IMR-90 (cell line): ENCODE results near the gene MS4A10. TPM values are rescaled to one million over a fixed set of nuclear protein-coding genes. Genes with fewer than 3 reads are reported as not detected.

Experiments used
- ATAC-seq: fragments of 200-7000 bp; cut with Tn5 transposase; 2 replicates; pipeline ENCODE4 v1.9.1; 2020; ENCODE audit warnings: low read depth, mild to moderate bottlenecking, moderate library complexity
- BruUV-seq: library from RNA; stranded (reverse); fragments of 400-500 nt; replicated peaks from 2 replicates; lab custom pipeline; 2021; lab: Mats Ljungman, UMichigan
- CTCF ChIA-PET: fragments of 300-600 bp; formaldehyde crosslinking; extraction: SDS; loops from one replicate; lab custom pipeline; 2021; ENCODE audit warnings: antibody characterized with exemption; lab: Yijun Ruan, JAX
- POLR2A ChIA-PET: fragments of 300-600 bp; sonication (Branson Sonifier 250); formaldehyde crosslinking; loops from one replicate; lab custom pipeline; 2022; ENCODE audit warnings: antibody characterized with exemption; ENCODE audit not compliant: unreplicated experiment; lab: Charles Lee
- DNase-seq: peaks from one replicate; pipeline ENCODE4 v3.0.0; 2013
- H2AFZ ChIP-seq: replicated peaks from 2 replicates; pipeline ENCODE3; 2013; ENCODE audit warnings: low read length, mild to moderate bottlenecking; ENCODE audit not compliant: poor library complexity
- H2AK5ac ChIP-seq: 2 replicates; pipeline ENCODE4 v1.6.1; 2013; ENCODE audit warnings: low read depth, low read length, inconsistent platforms
- H2AK9ac ChIP-seq: replicated peaks from 2 replicates; pipeline ENCODE3; 2013; ENCODE audit warnings: mild to moderate bottlenecking, low read depth, low read length, moderate library complexity; ENCODE audit not compliant: poor library complexity
- H2BK120ac ChIP-seq: 2 replicates; pipeline ENCODE4 v1.6.1; 2013; ENCODE audit warnings: low read depth, low read length, inconsistent platforms
- H2BK15ac ChIP-seq: 3 replicates; pipeline ENCODE4 v1.6.1; 2013; ENCODE audit warnings: low read depth, low read length, inconsistent platforms
- H2BK20ac ChIP-seq: 2 replicates; pipeline ENCODE4 v1.6.1; 2013; ENCODE audit warnings: low read depth, mild to moderate bottlenecking, inconsistent platforms, low read length, moderate library complexity
- H2BK5ac ChIP-seq: 2 replicates; pipeline ENCODE4 v1.6.1; 2013; ENCODE audit warnings: mild to moderate bottlenecking, low read depth, low read length, inconsistent platforms; ENCODE audit not compliant: poor library complexity, severe bottlenecking
- H3K14ac ChIP-seq: replicated peaks from 2 replicates; pipeline ENCODE4 v1.6.1; 2013; ENCODE audit warnings: low read depth, low read length, inconsistent platforms
- H3K18ac ChIP-seq: 2 replicates; pipeline ENCODE4 v1.6.1; 2013; ENCODE audit warnings: low read depth, low read length, control low read depth
- H3K23ac ChIP-seq: 2 replicates; pipeline ENCODE4 v1.6.1; 2013; ENCODE audit warnings: low read depth, low read length, inconsistent platforms
- H3K27ac ChIP-seq: 2 replicates; pipeline ENCODE4 v1.5.1; 2013; ENCODE audit warnings: mild to moderate bottlenecking, control low read depth, low read length; ENCODE audit not compliant: insufficient read depth
- H3K27me3 ChIP-seq: 2 replicates; pipeline ENCODE4 v1.6.1; 2013; ENCODE audit warnings: low read length; ENCODE audit not compliant: control insufficient read depth, insufficient read depth
- H3K36me3 ChIP-seq: 2 replicates; pipeline ENCODE4 v1.6.1; 2013; ENCODE audit warnings: low read length, mixed read lengths; ENCODE audit not compliant: control insufficient read depth, insufficient read depth
- H3K4ac ChIP-seq: 2 replicates; pipeline ENCODE4 v1.6.1; 2013; ENCODE audit warnings: low read depth, low read length, inconsistent platforms
- H3K4me1 ChIP-seq: 2 replicates; pipeline ENCODE4 v1.6.1; 2013; ENCODE audit warnings: low read length, mixed read lengths; ENCODE audit not compliant: control insufficient read depth, insufficient read depth
- H3K4me2 ChIP-seq: 2 replicates; pipeline ENCODE4 v1.6.1; 2013; ENCODE audit warnings: low read depth, mild to moderate bottlenecking, control low read depth, low read length, moderate library complexity
- H3K4me3 ChIP-seq: 2 replicates; pipeline ENCODE4 v1.5.1; 2013; ENCODE audit warnings: low read depth, mild to moderate bottlenecking, control low read depth, low read length, moderate library complexity; ENCODE audit not compliant: insufficient read depth
- H3K56ac ChIP-seq: 2 replicates; pipeline ENCODE4 v1.6.1; 2013; ENCODE audit warnings: low read length, inconsistent platforms; ENCODE audit not compliant: insufficient read depth; ENCODE audit errors: extremely low read depth
- H3K79me1 ChIP-seq, 2 experiments: 2 replicates each; pipeline ENCODE4 v1.6.1; 2013; ENCODE audit warnings: low read length in 2 of 2, inconsistent platforms in 1 of 2, low read depth in 1 of 2
- H3K9ac ChIP-seq: 2 replicates; pipeline ENCODE4 v1.6.1; 2013; ENCODE audit warnings: low read depth, low read length, control low read depth
- H3K9me1 ChIP-seq: 2 replicates; pipeline ENCODE4 v1.6.1; 2013; ENCODE audit warnings: low read length, inconsistent platforms; ENCODE audit not compliant: insufficient read depth
- H3K9me3 ChIP-seq: 2 replicates; pipeline ENCODE4 v1.6.1; 2013; ENCODE audit warnings: low read length; ENCODE audit not compliant: control insufficient read depth, insufficient read depth
- H4K20me1 ChIP-seq: 2 replicates; pipeline ENCODE4 v1.6.1; 2013; ENCODE audit warnings: low read length, inconsistent platforms; ENCODE audit not compliant: insufficient read depth
- H4K5ac ChIP-seq: 2 replicates; pipeline ENCODE4 v1.6.1; 2013; ENCODE audit warnings: mild to moderate bottlenecking, low read depth, low read length, control low read depth
- H4K8ac ChIP-seq, 2 experiments: 2 replicates each; pipeline ENCODE4 v1.6.1; 2013; ENCODE audit warnings: low read depth in 2 of 2, low read length in 2 of 2, control low read depth in 1 of 2, inconsistent platforms in 1 of 2
- H4K91ac ChIP-seq: 2 replicates; pipeline ENCODE4 v1.6.1; 2013; ENCODE audit warnings: low read depth, low read length, inconsistent platforms; ENCODE audit not compliant: insufficient read depth
- CEBPB ChIP-seq: IDR thresholded peaks from 2 replicates; pipeline ENCODE4 v1.6.1; 2012; ENCODE audit warnings: low read depth, low read length, improper control_type of control experiment
- WGBS, 2 experiments: methylation state at CpG; one replicate each; pipeline versions ENCODE4 v1.1.5 to v1.1.7; 2013; ENCODE audit warnings: missing lambda C conversion rate in 2 of 2; ENCODE audit not compliant: insufficient read length in 1 of 2; ENCODE audit errors: extremely low coverage in 2 of 2; 5-methylcytosine and 5-hydroxymethylcytosine counted together
- dilution Hi-C: fragments of 300-500 bp; cut with HindIII; formaldehyde crosslinking; loops from one replicate; pipeline ENCODE4 v1.14.3; 2018; ENCODE audit warnings: low sequenced_read_pairs; ENCODE audit not compliant: unreplicated experiment
- in situ Hi-C: fragments of 300-500 bp; cut with MboI; formaldehyde crosslinking; loops from 3 replicates; pipeline ENCODE4 v1.14.3; 2019; ENCODE audit warnings: low sequenced_read_pairs, inconsistent platforms, mixed read lengths
- intact Hi-C: fragments of 100-400 bp; cut with micrococcal nuclease; formaldehyde crosslinking; loops from 2 replicates; pipeline ENCODE4 v1.10.0; 2022
- polyA plus RNA-seq, 3 experiments: library from polyadenylated mRNA; depleted of rRNA; stranded (reverse); fragments of >200 nt; gene quantifications; 2 replicates each; pipeline ENCODE4 v1.2.3, GENCODE V29; 2012; ENCODE audit warnings: low replicate concordance in 1 of 3
- total RNA-seq: library from RNA; depleted of rRNA; stranded (reverse); fragments of >200 nt; gene quantifications from 2 replicates; pipeline ENCODE4 v1.2.3, GENCODE V29; 2012
- TF ChIP-seq, protein P1 (sequence below): fragments of 150-350 bp; IDR thresholded peaks from 2 replicates; pipeline ENCODE4 v1.6.1; 2017; ENCODE audit warnings: mild to moderate bottlenecking, antibody characterized with exemption, low read length, low read depth

The MS4A10 gene
- total and polyA plus RNA-seq, 2 of the 4 experiments (the other 2 are of a cell fraction): not detected

GRCh38 chr11:60768202-60768601 lies 16.9 kb upstream of the MS4A10 start:
- Histone ChIP-seq H3K14ac (no peak overlapping the region), H4K91ac (no peak overlapping the region), H3K23ac (no peak overlapping the region), H3K4me1 (no peaks in the 10 kb centered on the region), H3K18ac (no peak overlapping the region), H4K5ac (no peak overlapping the region), H3K4me3 (no peak overlapping the region), H3K9ac (no peak overlapping the region), H3K4me2 (no peak overlapping the region), H2AK9ac (no peak overlapping the region), H4K20me1 (no peaks in the 10 kb centered on the region), H3K27ac (no peak overlapping the region), H3K9me3 (no peaks in the 10 kb centered on the region), H3K56ac (no peak overlapping the region), H3K9me1 (no peaks in the 10 kb centered on the region), H2BK15ac (no peak overlapping the region), H2AK5ac (no peak overlapping the region), H2AFZ (no peak overlapping the region), H3K79me1 (no peaks in the 10 kb centered on the region), H3K4ac (no peak overlapping the region), H2BK20ac (no peak overlapping the region), H3K36me3 (no peaks in the 10 kb centered on the region), H2BK120ac (no peak overlapping the region), H4K8ac (no peak overlapping the region), H3K27me3 (peaks cover 15% of the 10 kb centered on the region), H2BK5ac (no peak overlapping the region)
- no peak for DNase-seq
- in situ Hi-C loops (no loop called here), intact Hi-C loops (no loop called here), dilution Hi-C loops (no loop called here)
- no peak for ATAC-seq
- WGBS, 2 experiments: 86% methylated on average over 5 of the region's 8 CpGs; no CpG with 5 or more reads in 1 of the 2 experiments
- CTCF ChIA-PET: no interaction called here
- BruUV-seq: no TSS peak
- no peak for TF ChIP-seq CEBPB
- TF ChIP-seq, protein P1, sequence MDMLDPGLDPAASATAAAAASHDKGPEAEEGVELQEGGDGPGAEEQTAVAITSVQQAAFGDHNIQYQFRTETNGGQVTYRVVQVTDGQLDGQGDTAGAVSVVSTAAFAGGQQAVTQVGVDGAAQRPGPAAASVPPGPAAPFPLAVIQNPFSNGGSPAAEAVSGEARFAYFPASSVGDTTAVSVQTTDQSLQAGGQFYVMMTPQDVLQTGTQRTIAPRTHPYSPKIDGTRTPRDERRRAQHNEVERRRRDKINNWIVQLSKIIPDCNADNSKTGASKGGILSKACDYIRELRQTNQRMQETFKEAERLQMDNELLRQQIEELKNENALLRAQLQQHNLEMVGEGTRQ: no peak
- POLR2A ChIA-PET: no interaction called here
